Activated CD8-positive, alpha-beta memory T cell treated with anti-CD3 and anti-CD28 coated beads, Interleukin-2, amount 50 U/mL, for 24 hours (primary cell): Measurements from ENCODE around the gene DKKL1.
"Not testable (repeated sequence)": the region's sequence is repeated elsewhere in the genome, so short reads cannot be mapped to it uniquely, and the experiment has no call there.

Source experiments
- DNase-seq: peaks from one replicate; pipeline ENCODE4 v3.0.0-alpha.2; 2020; ENCODE audit errors: extremely low read depth

Gene DKKL1

GRCh38 chr19:49363268-49364082, at the start of gene DKKL1:
TSS of gene DKKL1 (plus strand) at chr19:49363877. CDS start at chr19:49363999, 122 bp downstream.
- peak; percentile 34 for DNase-seq

DNA sequence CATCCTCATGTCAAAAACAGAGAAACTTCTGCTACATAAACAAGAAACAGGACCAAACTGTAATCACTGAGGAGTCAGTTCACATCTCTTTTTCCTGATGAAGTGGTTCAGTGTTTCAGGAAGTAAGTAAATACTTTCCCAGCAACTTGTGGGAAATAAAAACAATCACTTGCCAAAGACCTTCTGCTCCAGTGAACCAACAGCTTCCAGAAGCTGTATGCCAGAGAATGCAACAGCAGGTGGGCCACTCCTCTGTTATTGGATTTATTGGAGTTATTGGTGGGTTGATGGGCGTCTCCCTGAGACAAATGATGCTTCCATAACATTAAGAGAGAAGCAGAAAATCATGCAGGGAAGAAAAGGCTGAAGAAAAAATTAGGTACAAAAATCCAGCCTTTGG, 48.6 kb upstream of the DKKL1 start:
- DNase-seq, result no peak

- no peak for DNase-seq
Measured at GRCh38 chr19:49316284-49316683, 47.4 kb upstream of the DKKL1 start.

- no peak for DNase-seq
Measured at GRCh38 chr19:49318296-49318695, 45.4 kb upstream of the DKKL1 start.

DNA sequence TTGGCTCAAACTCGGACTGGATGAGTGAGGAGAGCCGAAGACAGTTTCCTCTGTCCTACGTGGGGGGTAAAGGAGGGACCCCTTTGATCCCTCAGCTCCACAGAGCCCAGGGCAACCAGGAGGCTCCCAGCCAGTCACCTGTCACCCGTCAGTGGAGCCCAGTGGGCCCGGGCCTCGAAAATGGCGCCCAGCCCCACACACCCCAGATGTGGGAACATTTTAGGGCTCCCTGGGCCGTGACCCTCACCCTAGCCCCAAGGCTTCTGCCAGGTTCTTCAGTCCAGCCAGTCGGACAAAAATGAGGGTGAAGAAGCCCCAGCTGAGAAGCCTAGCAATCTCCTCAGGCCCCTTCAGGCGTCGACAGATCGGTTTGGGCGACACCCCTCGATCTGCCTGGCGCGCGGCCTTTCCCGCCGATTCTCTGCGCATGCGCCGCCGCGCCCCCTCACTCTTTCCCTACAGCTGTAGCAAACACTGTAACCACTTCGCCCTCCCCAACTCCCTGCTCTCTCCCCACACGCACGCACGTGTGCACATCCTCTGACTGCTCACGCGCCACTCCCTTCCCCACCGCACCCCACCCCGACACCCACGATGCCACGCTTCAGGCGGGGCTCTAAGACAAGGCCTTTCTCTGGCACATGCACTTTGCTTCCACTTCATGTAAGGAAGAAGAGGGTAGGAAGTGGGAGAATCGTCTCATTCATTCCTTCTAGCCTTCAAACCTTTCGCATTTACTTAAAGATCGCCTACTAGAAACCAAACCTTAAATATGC, 38.7 kb upstream of the DKKL1 start, which contains the start of gene SLC6A16:
TSS of gene SLC6A16 (minus strand) at position 391 of the 776 bp plus-strand sequence. CDS start 13,844 bp downstream, outside the sequence.
- no peak for DNase-seq

- not testable (repeated sequence) for DNase-seq
Measured at GRCh38 chr19:49325756-49326155, 37.9 kb upstream of the DKKL1 start.

DNA sequence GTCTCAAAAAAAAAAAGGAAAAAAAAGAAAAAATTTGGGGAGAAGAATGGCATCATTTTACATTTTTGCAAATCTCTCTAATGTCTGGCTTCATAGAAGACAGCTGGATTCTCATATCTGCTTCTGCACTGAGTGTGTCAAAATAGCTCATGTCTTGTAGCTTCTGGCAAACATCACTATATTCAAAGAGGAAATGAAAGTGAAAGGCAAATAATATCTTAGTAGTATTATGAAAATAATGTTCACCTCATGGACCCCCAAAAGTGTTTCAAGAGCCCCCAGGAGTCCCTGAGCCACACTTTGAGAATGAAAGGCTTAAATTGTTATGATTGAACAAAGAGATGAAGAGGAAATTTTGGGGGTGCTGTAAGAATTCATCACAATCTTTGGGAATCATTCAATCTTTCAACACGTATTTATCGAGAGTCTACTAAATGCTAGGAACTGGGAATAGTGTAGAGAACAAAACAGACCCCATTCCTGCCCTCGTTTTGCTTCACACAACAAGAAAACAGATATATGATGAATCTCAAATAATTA, 37.4 kb upstream of the DKKL1 start:
- DNase-seq, result no peak

DNA sequence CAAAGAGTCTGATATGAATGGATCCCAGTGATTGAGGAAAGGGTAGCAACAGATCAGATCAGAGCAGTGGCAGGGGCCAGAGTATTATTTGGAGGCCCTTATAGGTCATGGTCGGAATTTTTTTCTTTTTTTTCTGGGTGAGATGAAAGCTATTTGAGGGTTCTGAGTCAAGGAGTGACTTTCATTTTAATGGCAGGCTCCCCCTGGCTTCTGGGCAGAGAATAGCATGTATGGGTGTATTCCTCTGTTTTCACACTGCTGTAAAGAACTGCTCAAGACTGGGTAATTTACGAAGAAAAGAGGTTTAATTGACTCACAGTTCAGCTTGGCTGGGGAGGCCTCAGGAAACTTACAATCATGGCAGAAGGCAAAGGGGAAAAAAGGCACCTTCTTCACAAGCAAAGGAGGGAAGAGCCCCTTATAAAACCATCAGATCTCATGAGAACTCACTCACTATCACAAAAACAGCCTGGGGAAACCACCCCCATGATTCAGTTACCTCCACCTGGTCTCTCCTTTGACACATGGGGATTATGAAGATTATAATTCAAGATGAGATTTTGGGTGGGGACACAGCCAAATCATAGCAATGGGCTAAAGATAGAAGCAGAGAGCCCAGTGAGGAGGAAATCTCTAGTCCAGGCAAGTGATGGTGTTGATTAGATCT, 35.7 kb upstream of the DKKL1 start:
- no peak for DNase-seq

GRCh38 chr19:49328741-49329140, 34.9 kb upstream of the DKKL1 start:
- DNase-seq, result no peak

DNA sequence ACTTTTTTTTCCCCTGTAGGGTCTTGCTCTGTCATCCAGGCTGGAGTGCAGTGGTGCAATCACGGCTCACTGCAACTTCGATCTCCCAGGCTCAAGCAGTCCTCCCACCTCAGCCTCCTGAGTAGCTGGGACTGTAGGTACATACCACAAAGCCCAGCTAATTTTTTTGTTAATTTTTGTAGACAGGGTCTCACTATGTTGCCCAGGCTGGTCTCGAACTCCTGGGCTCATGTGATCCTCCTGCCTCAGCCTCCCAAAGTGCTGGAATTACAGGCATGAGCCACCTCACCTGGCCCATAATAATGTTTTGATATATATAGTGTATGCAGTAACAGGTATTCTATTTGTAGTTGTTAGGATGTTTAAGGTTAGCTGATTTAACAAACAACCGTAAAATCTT, 32.5 kb upstream of the DKKL1 start:
- DNase-seq, result not testable (repeated sequence)

DNA sequence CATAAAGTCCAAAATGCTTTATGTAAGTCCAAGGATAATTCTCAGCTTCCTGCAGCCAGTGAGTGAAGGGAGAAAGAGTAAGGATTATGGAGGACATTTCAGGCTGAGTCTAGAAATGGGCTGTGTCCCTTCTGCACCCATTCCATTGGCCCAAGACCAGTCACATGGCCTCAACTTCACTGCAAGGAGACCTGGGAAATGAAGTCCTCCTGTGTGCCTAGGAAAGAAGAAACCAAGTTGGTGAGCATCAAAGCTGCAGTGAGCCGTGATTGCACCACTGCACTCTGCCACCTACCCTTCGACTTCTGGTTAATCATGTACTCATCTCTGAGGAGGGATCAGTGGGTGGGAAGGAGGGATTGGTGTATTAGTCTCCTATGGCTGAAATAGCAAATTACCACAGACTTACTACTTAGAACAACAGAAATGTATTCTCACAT, 32.0 kb upstream of the DKKL1 start:
- no peak for DNase-seq

DNA sequence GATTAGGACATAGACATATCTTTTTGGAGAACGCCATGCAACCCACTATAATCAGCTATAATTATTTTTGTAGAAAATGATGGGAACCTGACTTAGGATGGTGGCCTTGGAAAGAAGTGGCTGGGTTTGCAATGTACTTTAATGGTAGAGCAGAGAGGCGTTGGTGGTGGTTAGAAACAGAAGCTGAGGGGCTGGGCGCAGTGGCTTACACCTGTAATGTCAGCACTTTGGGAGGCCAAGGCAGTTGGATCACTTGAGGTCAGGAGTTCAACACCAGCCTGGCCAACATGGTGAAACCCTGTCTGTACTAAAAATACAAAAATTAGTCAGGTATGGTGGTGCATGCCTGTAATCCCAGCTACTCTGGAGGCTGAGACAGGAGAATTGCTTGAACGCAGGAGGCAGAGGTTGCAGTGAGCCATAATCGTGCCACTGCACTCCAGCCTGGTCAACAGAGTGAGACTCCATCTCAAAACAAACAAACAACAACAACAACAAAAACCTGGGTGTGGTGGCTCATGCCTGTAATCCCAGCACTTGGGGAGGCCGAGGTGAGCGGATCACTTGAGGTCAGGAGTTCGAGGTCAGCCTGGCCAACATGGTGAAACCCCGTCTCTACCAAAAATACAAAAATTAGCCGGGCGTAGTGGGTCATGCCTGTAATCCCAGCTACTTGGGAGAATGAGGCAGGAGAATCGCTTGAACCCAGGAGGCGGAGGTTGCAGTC, 30.8 kb upstream of the DKKL1 start:
- not testable (repeated sequence) for DNase-seq

DNA sequence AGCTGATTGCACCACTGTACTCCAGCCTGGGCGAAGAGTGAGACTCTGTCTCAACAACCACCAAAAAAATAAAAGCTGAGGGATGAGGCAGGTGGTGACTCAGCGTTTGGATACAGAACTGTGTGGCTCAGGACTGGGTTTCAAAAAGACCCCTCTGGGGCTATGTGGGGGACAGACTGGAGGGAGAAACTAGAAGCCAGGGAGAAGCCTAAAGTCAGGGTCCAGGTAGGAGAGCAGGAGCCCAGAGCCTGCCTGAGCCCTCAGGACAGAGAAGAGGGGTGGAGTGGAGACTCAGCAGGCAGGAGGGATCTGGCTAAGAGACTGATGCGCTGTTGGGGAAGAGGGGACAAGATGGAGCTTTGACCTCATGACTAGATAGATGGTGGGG, 30.3 kb upstream of the DKKL1 start:
- no peak for DNase-seq

- no peak for DNase-seq
Measured at GRCh38 chr19:49333811-49334288, 29.8 kb upstream of the DKKL1 start.

DNA sequence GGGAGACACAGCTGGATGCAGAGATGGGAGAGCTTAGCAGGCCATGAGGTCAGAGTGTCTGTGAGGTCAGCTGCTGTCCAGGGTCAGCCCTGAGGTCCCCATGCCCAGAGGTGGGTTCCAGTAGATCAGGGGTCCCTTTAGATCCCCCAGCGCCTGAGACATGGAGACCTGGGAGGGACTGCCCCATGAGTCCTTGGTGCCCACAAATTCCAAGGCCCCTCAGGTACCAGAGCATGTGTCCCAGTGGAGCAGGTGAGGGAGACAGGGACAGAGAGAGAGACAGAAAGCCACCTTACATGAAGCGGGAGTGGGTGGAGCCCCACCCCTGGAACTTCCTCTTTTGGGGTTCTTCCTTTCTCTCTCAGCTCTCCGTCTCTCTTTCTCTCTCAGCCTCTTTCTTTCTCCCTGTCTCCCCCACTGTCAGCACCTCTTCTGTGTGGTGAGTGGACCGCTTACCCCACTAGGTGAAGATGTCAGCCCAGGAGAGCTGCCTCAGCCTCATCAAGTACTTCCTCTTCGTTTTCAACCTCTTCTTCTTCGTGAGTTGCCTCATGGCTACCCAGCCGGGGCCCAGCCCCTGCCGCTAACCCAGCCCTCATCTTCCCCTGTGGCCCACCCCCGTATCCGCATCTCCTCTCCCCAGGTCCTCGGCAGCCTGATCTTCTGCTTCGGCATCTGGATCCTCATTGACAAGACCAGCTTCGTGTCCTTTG, 28.4 kb upstream of the DKKL1 start, which contains the start of gene CD37:
TSS of gene CD37 (plus strand) at position 336 of the 713 bp plus-strand sequence. CDS start at position 471, 135 bp downstream.
- DNase-seq, result no peak

GRCh38 chr19:49335784-49336481, 27.7 kb upstream of the DKKL1 start:
- no peak for DNase-seq

DNA sequence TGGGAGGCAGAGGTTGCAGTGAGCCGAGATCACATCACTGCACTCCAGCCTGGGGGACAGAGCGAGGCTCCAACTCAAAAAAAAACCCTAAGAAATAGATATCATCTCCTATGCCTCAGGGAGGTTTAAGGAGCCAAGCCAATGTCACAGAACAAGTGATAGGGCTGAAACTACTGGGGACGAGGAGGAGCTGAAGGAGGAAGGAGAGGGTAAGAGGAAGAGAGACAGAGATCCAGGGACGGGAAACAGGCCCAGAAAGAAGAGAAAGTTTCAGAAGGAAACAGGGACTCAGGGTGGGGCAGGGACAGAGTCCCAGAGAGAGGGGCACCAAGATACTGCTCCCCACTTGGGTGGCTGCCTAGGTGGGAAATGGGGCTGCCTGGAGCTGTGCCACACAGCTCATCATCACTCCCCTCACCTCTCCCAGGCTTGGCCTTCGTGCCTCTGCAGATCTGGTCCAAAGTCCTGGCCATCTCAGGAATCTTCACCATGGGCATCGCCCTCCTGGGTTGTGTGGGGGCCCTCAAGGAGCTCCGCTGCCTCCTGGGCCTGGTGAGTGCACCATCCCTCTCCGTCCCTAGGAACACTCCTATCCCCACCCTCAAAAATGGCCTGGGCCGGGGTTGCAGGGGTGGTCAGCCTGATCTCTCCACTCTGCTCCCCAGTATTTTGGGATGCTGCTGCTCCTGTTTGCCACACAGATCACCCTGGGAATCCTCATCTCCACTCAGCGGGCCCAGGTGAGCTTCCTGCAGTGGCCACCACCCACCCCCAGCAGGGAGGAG, 27.0 kb upstream of the DKKL1 start:
- DNase-seq, result no peak

DNA sequence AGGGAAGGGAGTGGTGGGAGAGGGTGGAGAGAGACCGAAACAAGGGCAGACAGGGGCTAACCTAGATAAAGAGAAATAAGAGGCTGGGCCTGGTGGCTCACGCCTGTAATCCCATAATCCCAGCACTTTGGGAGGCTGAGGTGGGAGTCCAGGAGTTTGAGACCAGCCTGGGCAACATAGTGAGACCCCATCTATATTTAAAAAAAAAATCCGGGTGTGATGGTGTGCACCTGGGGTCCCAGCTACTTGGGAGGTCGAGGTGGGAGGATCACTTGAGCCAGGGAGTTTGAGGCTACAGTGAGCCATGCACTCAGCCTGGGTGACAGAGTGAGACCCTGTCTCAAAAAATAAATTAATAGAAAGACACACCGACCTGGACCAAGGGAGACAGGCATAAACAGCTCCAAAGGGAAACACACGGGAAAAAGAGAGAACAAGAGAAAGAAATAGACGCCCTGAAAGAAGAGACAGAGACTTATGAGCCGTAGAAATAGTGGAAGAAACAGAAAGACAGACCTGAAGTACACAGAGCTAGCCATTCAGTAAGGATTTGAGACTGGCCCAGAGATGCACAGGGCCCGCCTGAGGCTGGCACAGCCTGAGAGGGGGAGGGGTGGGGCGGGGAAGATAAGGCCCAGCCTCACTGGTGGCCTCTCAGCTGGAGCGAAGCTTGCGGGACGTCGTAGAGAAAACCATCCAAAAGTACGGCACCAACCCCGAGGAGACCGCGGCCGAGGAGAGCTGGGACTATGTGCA, 26.2 kb upstream of the DKKL1 start:
- DNase-seq, result no peak
